GM13977 (cell line): ENCODE data around the gene SESN2.

Source experiments
- DNase-seq: peaks from one replicate; pipeline ENCODE4 v3.0.0; 2012; ENCODE audit warnings: low spot score
- in situ Hi-C: fragments of 300-500 bp; cut with MboI; formaldehyde crosslinking; loops from one replicate; pipeline ENCODE4 v1.12.0; 2022; ENCODE audit warnings: low sequenced_read_pairs, low pct_unique_long_range_greater_than_20kb, mixed read lengths, inconsistent platforms; ENCODE audit not compliant: unreplicated experiment
- TF ChIP-seq, protein P1 (sequence below): IDR thresholded peaks from 2 replicates; pipeline ENCODE4 v1.5.1; 2012; ENCODE audit warnings: mild to moderate bottlenecking, control low read depth; ENCODE audit not compliant: insufficient read depth; ENCODE audit errors: extremely low read depth, missing control alignments

SESN2 gene

GRCh38 chr1:28308750-28309149 is 49.4 kb downstream of the SESN2 start:
- no peak for DNase-seq
- in situ Hi-C loops = no loop called here
- TF ChIP-seq, protein P1, sequence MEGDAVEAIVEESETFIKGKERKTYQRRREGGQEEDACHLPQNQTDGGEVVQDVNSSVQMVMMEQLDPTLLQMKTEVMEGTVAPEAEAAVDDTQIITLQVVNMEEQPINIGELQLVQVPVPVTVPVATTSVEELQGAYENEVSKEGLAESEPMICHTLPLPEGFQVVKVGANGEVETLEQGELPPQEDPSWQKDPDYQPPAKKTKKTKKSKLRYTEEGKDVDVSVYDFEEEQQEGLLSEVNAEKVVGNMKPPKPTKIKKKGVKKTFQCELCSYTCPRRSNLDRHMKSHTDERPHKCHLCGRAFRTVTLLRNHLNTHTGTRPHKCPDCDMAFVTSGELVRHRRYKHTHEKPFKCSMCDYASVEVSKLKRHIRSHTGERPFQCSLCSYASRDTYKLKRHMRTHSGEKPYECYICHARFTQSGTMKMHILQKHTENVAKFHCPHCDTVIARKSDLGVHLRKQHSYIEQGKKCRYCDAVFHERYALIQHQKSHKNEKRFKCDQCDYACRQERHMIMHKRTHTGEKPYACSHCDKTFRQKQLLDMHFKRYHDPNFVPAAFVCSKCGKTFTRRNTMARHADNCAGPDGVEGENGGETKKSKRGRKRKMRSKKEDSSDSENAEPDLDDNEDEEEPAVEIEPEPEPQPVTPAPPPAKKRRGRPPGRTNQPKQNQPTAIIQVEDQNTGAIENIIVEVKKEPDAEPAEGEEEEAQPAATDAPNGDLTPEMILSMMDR = no peak

DNA sequence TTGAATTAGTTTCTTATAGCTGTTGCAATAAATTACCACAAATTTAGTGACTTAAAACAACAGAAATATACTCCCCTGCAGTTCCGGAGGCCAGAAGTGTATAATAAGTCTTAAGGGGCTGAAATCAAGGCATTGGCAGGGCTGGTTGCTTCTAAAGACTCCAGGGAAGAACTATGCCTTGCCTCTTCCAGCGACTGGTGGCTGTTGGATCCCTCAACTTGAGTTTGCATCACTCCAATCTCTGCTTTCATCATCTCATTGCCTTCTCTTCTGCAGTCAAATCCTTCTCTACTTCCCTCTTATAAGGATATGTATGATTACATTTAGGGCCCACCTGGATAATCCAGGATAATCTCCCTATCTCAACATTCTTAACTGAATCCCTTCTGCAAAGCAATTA is 50.4 kb downstream of the SESN2 start:
- in situ Hi-C loops = no loop called here
- TF ChIP-seq, protein P1 = no peak
- no peak for DNase-seq

DNA sequence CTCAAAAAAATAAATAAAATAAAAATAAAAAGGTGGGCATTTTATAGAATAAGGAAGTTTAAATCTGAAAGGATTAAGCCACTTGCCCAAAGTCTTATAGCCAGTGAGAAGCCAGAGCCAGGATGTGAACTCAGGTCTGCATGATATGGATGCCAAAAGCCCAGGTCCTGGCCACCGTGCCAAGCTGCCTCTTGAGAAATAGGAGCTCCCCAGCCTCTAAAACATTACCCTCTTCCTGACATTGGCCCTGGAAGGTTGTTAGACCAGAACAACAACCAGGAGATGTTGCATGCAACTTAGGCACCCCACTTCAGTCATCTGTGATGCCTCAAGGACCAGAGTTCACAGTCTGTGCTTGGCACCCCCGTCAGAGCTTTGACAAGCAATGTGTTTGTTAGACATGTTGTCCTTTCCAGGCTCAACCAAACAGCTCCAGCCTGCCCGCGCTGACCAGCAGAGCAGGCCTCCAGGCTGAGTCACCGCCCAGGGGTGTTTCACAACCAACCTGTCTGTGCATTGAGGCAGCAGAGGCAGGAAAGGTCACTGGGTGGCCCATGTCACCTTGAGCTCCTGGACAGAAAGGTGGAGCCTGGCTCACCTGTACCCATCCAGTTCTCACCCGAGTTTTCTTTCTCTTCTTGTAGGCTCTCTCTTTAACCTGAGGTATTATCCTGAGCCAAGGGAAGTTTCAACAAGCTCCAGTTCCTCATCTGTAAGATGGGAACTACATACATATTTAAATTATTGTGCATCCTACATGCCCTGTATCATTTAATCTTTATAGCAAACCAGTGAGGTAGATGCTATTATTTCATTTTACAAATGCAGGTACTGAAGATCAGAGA is 54.6 kb downstream of the SESN2 start:
- DNase-seq = no peak
- in situ Hi-C loops = no loop called here
- TF ChIP-seq, protein P1 = no peak

DNA sequence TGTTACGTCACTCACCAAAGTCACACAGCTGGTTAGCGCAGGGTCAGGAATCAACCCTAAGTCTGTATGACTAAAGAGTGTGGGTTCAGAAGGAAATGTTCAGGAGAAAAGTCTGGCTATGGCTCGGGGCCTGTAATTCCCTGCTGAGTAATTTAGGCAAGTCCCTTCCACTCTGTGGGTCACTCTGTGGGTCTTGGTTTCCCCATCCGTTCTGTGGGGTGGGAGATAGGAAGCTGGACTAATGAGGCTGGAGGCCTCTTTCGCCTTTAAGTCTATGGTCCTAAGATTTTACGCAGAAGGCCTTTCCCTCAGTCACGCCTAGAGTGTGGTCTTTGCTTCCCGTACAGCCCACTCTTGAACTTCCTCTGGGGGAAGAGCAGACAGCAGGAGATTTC is 55.2 kb downstream of the SESN2 start:
- TF ChIP-seq, protein P1 = no peak
- in situ Hi-C loops = no loop called here
- no peak for DNase-seq

DNA sequence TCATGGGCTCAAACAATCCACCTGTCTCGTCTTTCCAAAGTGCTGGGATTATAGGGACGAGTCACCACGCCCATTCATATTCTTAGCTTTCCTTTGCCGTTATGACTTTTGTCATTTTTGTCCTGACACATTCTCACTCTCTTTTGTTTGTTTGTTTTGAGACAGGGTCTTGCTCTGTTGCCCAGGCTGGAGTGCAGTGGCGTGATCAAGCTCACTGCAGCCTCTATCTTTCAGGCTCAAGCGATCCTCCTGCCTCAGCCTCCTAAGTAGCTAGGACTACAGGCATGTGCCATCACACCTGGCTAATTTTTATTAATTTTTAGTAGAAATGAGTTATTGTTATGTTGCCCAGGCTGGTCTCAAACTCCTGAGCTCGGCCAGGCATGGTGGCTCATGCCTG is 57.7 kb downstream of the SESN2 start:
- in situ Hi-C loops = no loop called here
- no peak for DNase-seq
- TF ChIP-seq, protein P1 = no peak

DNA sequence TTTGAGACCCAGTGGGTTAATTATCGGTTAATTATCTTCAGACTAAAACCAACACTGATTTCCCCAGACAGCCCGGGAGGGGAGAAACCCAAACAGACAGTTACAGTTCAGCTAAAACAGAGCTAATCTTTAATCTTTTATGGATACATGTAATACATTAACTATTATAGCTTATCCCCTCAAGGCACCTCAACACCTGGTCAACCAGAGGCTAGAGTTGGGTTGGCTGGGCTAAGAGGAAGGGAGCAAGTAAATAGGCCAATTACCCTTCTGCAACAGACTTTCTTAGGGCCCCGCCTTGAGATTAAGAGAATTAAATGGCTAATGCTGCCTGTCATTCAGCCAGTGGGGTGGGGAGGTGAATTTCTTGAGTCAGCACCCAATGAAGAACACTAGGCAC is 62.9 kb downstream of the SESN2 start:
- in situ Hi-C loops = no loop called here
- TF ChIP-seq, protein P1 = no peak
- DNase-seq = no peak
